CD4-positive, alpha-beta T cell treated with Interleukin-12 subunit alpha and Interleukin-12 subunit beta, for 1 hour (primary cell): ENCODE measurements around the gene MYO16.
A peak's percentile ranks its signal among the peaks of the same experiment; 100 is the strongest.

Source experiments
- DNase-seq: peaks from one replicate; pipeline ENCODE4 v3.0.0-alpha.2; 2020

MYO16 gene

GRCh38 chr13:109140054-109140453 lies 510.6 kb downstream of the MYO16 start:
- no peak for DNase-seq

GRCh38 chr13:109140479-109141349 lies 511.3 kb downstream of the MYO16 start:
- no peak for DNase-seq

GRCh38 chr13:109141706-109142105 lies 512.3 kb downstream of the MYO16 start:
- DNase-seq, result no peak

- DNase-seq, result no peak
Observed at GRCh38 chr13:109144693-109145437, 515.5 kb downstream of the MYO16 start.

- peak; percentile 15 for DNase-seq
Observed at GRCh38 chr13:109145631-109146030, 516.2 kb downstream of the MYO16 start.

GRCh38 chr13:109146393-109146792 lies 517.0 kb downstream of the MYO16 start:
- DNase-seq, result no peak

- no peak for DNase-seq
Observed at GRCh38 chr13:109146912-109147647, 517.7 kb downstream of the MYO16 start.

- DNase-seq, result no peak
Observed at GRCh38 chr13:109148243-109148642, 518.8 kb downstream of the MYO16 start.

- no peak for DNase-seq
Observed at GRCh38 chr13:109150696-109151095, 521.3 kb downstream of the MYO16 start.

GRCh38 chr13:109151255-109151654 lies 521.8 kb downstream of the MYO16 start:
- DNase-seq, result no peak

GRCh38 chr13:109151696-109152095 lies 522.3 kb downstream of the MYO16 start:
- DNase-seq, result no peak

- DNase-seq, result no peak
Observed at GRCh38 chr13:109152311-109152820, 523.0 kb downstream of the MYO16 start.

GRCh38 chr13:109152941-109153340 lies 523.5 kb downstream of the MYO16 start:
- no peak for DNase-seq

GRCh38 chr13:109154146-109154545 lies 524.7 kb downstream of the MYO16 start:
- no peak for DNase-seq

- DNase-seq, result no peak
Observed at GRCh38 chr13:109154546-109154945, 525.1 kb downstream of the MYO16 start.

- no peak for DNase-seq
Observed at GRCh38 chr13:109154966-109155761, 525.8 kb downstream of the MYO16 start.

GRCh38 chr13:109156181-109156935 lies 526.9 kb downstream of the MYO16 start:
- DNase-seq, result no peak

- no peak for DNase-seq
Observed at GRCh38 chr13:109157275-109157674, 527.9 kb downstream of the MYO16 start.

- no peak for DNase-seq
Observed at GRCh38 chr13:109158383-109158782, 529.0 kb downstream of the MYO16 start.

- DNase-seq, result no peak
Observed at GRCh38 chr13:109159650-109160309, 530.4 kb downstream of the MYO16 start.

GRCh38 chr13:109160357-109160756 lies 530.9 kb downstream of the MYO16 start:
- DNase-seq, result no peak
